Measurements from ENCODE around the gene CCDC89. TPM values are rescaled to one million over a fixed set of nuclear protein-coding genes. Genes with fewer than 3 reads are reported as not detected.

CCDC89 gene
- total RNA-seq = under 0.01 TPM in 1 of 2 replicates, not detected in the other

DNA sequence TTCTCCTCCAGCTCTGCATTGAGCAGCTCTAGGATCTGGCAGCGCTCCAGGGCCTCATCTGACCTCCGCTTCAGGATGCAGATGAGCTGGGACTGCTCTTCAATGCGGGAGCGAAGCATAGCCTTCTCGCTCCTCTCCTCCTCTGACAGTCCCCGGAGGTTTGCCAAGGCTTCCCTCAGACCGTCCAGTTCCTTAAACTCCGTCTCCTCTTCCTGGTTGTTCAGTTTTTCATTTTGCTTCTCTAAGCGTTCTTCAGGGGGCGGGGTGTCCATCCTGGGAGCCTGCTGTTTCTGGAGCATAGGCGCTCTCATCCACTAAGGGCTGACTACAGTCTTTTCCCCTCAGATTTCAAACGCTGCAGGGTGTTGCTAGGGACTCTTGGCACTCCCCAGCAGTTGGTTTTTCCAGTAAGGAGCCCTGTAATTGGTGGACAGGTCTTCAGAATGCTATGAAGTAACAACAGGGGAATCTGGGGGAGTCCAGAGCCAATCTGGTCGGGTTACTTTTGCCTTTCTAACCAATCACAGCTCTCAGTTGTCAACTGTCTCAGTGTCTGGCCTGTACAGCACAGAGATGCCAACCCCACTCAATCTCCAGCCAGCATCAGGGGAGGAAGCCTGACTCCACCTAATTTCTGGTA lies at the start of gene CCDC89:
Gene CCDC89 (minus strand): TSS at position 376 of the 640 bp plus-strand sequence. CDS start 65 bp downstream, at position 311.
- peak in 1 of 2 donors; percentile 88 for DNase-seq (ENCODE audit: low read depth in 2 of 2)

DNA sequence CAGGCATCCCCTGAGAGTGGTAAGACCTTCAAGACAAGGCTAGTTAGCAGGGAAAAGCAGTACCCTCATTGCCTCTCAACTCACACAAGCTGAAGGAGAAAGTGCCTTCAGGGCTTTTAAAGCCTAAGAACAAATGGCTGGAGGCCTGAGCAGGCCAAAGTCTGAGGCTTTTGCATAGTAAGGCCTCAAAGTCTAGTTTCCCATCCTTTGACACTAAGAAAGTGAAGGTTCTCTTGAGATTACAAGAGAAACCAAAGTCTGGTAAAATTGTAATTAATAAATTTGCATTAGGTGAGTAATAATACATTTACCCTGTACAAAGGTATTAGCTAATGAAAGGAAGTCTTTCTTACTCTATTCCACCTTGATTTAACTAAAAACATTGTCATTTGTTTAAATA lies 47.0 kb upstream of the CCDC89 start:
- no peak for DNase-seq (ENCODE audit: low read depth in 2 of 2)

DNA sequence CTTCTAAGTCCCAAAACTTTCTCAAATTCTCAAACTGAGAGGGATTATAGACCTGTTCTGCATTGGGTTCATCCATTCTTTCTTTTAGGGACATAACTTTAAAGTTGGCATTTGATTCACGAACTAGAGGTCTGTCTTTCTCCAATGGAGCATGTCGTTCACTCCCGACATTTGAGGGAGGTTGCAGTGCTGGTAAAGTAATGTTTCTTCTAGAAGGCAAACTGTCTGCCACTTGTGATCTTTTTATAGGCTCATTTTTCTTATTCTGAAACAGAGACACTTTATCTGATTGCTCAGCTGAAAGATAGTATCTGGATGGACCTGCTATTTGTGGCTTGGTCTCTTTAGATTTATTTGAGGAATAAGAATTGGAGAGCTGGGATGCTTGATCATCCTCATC lies 40.4 kb upstream of the CCDC89 start:
- DNase-seq (ENCODE audit: low read depth in 2 of 2) = no peak

DNA sequence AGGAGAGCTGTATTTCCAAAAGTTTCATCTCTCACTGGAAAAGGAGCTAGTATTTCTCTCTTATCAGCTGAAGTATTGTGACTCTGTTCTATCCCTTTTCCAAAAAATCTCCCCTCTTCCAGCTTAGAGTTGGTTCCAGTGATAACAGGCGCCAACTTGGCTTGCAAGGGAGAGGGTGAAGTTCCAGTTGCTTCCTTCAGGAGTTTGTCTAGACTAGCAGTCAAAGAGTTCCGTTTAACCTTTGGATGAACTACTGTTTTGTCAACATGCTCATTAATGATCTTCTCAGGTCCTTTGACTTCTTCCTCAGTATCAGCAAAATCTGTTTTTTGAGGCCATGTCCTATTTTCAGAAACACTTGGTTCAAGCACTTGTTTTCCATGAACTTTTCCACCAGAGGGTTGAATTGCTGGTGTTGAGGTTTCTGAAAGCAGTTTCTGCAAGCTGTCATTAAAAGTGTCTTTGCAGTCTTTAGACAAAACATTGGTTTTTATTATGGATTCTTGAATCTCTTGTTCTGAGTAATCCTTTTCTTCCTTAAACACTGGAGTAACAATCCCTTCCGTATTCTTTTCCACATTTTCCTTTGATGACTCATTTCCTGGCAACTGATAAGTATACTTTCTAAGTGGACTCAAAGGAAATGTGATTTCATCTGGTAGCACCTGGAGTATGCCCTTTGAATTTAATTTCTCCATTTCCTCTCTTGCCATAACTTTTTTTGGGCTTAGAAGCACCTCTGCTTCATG lies 39.7 kb upstream of the CCDC89 start:
- peak in 1 of 2 donors; percentile 91 for DNase-seq (ENCODE audit: low read depth in 2 of 2)

DNA sequence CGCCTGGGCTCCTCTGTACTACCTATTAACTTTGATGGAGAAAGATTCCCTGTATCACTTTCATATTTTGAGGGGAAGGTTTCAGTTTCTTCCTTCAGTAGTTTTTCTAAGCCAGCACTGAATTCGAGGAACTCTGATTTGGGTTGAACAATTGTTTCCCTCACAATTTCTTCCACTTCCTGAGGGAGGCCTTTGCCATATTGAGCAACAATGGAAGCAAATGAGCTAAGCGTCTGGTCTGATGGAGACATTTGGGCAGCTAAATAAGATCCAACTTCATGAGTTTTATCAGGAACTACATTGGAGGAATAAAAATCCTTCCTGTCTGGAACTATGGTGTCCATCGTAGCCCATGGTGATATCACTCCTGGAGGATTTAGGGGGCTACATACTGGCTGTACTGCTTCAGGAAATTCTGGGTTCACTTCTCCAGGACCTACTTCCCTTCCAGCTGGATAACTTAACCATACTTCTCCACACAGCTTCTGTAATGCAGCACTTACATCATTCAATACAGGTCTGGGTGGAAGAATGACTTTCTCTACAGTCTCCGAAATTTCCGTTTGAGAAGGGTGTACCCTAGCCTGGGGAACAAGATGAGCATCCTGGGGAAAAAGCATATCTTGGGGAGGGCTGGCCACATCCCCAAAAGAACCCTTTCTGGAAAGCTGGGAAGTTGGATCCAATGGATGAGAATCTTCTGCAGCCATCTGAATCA lies 38.9 kb upstream of the CCDC89 start:
- peak in 1 of 2 donors; percentile 27 for DNase-seq (ENCODE audit: low read depth in 2 of 2)

DNA sequence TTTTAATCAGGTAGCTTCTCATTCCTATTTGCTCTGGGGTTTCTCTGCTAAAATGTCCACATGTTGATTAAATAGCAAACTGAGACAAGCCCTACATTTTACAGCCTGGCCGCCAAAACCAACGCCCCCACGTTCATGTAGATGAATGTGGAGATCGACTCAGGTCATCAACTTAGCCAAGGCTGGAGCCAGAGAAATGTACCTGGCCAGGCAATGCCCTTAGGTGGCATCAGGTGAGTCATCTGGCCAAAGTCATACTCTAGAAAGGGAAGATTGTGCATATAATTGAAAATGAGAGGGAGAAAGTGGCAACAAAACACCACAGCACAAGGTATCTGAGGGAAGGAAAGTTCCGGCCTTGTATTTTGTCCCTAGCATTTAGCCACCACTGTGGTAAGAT lies 37.1 kb upstream of the CCDC89 start:
- no peak for DNase-seq (ENCODE audit: low read depth in 2 of 2)

DNA sequence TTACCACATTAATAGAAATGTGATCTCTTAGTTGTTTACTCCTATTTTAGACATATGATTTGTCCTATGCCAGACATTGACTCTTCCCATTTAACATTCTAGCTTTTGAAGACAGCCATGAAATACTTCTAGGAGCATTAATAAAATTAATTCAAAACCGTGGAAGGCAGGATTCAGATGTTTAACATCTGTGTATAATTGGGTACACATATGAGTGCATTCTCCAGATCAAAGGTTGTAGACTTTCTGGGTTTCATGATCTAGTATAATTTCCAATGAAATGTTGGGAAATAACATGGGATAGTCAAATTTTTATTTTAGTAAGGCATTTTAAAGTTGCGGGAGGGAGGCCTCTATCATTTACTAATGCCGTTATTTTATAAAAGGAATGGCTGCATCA lies 35.2 kb upstream of the CCDC89 start:
- no peak for DNase-seq (ENCODE audit: low read depth in 2 of 2)

DNA sequence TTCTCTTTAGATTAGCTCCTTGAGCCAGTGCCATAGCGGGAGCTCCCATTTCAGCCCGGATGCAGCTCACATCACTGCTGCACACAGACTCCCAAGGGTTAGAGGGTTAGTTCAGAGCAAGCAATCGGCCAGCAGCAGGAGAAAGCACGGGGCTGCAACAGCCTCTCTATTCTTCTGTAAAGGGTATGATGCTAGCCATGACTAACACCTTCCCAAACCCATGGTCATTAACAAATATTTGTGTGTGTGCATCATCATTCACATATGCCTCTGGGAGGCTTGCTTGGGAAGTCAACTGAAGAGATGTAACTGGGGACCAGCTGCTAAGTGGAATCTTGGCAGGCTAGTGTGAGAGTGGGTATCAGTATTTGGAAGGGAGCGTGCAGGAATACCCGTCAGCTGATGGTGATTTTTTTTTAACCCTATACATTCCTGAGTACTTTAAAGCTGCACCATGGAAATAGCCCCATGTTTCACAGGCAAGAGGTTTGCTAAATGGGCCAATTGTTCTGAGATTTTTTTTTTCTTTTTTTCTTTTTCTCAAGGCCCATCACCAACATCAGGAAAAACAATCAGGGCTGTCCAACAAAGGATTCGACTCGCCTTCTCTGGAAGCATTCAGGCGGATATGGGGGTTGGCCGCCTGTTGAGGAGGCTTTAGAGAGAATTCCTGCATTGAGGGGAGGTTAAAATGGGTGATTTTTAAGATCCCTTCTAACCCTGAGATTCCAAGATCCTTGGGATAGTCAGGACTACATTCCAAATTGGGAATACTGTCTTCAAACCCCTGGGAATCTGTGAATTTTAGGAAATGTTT lies 33.2 kb upstream of the CCDC89 start:
- DNase-seq (ENCODE audit: low read depth in 2 of 2) = peak in 1 of 2 donors; percentile 51

DNA sequence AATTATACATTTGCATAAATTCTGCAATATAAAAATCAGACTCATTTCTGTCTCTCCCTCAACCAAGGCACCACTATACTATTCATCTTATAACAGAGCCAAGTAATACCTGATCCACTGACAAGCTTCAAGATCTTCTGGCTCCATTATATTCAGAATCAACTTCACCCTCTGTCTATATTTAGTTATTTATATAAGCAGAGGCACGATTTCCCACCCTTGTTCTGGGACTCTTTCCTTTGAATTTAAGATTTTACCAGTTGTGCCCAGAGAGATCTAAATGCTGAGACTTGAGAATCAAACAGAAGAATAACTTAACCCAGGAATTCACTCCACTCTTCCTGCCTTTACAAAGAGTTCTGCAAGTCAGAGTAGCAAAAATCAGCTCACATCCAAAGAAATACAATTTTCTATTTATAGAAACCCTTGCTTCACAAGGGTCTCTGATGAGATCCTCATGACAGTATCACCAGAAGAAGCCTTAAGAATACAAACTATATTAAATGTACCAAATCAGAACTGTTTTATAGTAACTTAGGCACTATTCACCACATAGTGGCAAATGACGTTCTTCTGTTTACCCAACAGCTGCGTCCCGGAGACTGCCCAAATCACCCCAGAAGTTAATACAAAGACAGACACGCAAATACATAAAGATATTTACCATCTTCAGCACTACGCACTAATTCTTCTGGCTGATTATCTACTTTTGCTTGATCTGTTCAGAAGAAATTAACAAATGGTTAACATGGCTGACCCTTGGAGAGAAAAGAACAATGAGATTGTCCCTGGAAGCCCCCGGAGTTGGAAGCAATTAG lies 32.3 kb upstream of the CCDC89 start:
- no peak for DNase-seq (ENCODE audit: low read depth in 2 of 2)

DNA sequence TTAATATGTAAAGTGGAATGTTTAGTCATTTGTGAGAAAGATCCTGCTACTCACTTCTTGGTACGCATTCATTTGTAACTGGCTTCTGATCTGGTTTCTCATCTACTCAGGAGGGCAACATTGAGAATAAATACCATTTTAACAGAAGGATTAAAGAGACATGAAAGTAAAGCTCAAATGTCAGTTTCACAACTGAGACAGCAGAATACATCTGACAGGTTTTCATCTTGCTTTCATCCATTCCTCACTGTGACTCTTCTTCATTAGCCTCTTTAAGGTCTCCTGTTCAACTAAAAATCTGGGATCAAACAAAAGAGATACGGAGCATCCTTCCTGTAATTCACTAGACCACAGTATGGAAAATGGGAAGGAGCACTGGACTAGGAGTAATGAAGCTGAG lies 31.4 kb upstream of the CCDC89 start:
- no peak for DNase-seq (ENCODE audit: low read depth in 2 of 2)

DNA sequence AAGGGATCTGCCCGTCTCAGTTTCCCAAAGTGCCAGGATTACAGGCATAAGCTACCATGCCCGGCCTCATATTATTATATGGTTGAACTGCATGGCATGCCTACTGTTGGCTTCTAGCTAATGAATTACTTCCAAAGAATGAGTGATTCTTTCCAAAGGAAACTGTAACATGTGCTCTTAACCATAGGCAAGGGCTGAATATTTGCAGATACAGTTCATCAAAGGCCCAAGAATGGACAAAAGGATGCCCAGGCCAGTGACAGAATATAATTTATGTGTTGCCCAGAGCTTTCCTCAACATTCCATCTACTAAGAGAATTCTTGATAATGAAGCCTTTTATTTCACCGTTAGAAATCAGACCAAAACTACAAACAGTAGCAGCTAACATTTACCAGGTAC lies 27.0 kb upstream of the CCDC89 start:
- DNase-seq (ENCODE audit: low read depth in 2 of 2) = no peak

DNA sequence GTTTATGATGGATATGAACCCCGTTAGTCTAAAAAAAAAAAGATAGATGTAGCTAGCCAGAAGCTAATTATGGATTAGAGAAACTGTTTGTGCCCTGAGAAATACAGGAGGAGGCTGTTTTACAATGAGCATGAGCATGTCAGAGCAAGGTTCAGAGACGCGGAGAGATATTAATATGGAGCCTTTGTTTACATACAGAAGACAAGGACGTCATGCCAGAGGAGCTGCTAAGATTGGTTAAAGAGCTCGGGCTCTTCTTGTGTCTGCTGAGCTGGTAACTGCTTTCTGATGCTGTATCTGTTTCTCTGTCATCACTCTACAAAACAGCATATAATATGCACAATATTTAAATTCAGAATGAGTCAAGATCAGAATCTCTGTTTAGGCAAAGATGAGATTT lies 24.9 kb upstream of the CCDC89 start:
- no peak for DNase-seq (ENCODE audit: low read depth in 2 of 2)

DNA sequence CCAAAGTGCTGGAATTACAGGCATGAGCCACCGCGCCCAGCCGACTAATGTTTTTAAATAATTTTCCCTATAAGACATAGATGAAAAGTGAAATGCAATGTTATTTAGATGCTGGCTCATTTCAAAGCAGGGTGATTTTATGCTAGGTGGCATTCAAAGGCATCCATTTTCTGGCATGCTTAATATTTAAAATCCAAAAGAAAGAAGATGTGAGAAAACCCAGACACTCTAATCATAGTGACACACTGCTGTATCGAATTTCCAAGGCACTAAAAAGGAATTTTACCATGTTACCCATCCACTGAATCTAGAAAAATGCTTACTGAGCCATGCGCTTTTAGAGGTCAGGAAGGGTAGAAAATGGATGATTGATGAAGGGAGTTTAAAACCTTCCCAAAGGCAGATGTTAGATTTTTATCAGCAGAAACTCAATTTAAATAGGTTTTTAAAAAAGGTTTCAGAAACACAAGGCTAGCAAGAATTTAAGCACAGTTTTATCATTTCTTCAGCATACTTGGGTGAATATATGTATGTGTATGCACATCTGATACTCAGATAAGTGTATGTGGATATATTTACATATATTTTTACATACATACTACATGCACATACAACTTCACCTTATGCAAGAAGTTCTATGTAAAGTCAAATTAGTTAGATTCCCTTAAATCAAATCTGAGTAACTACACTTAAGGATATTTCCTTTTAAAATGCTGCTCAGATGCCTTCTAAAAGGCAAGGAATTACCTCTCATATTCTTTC lies 24.1 kb upstream of the CCDC89 start:
- no peak for DNase-seq (ENCODE audit: low read depth in 2 of 2)

DNA sequence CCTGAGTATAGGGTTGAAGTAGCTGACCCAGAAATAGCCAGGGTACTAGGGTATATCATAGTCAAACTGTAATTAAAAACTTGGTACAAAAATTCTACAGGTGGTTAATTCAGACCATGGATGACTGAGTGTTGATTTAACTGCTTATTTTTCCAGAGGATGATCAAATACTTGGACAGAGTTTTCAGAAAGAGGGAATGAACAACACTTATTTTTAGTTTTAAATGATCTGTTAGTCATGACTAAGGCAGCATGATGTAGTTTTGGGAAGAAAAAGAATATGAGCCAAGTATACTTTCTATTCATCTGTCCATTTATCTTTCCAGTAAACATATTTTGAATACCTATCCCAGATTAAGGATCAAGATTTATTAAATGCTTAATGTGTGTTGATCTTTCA lies 19.8 kb upstream of the CCDC89 start:
- no peak for DNase-seq (ENCODE audit: low read depth in 2 of 2)

DNA sequence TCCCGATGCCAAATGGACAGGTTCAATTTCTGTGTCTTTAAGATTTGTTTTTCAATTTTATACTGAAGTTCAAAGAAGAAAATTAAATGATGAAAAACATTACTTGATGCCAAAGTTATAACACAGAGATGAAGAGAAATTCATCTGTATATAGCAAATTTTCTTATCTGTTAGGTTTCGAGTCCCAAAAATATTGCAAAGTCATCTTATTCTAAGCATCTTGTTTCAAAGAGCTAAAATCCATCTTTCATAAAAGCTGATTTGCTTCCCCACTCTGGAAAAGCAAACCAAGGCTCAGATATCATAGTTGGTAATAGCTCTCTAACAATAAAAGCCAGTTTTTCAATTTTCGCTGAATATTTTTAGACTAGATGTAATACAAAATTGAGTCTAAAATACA lies 19.0 kb upstream of the CCDC89 start:
- DNase-seq (ENCODE audit: low read depth in 2 of 2) = no peak

DNA sequence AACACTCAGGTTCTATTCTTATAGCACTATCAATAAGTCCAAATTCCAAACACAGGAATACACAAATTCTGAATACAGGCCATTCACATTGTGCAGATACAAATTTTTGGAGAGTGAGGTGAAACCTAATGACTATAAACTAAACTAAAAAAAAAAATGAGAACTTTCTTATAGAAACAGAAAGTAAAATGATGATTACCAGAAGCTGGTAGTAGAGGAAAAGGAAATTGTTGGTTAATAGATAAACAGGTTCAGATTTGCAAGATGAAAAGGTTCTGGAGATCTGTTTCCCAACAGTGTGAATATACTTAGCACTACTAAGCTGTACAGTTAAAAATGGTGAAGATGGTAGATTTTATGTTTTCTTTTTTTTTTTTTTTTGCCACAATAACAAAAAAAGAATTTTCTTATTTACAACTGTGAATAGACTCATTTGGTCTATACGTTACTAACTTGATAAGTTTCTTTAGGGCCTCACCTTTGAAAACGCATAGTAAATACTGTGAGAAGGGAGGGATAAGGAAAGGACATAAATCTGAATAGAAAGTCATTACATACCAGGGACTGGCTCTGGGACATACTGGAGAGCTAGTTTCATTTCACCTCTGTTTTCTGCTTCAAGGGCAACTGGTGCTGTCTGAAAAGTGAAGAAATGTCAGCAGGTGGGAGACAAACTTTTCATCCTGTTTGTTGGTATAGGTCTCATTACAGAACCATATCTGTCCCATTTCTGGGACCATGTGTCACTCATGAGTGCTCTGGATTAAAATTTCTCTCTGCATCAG lies 14.2 kb upstream of the CCDC89 start:
- DNase-seq (ENCODE audit: low read depth in 2 of 2) = no peak

DNA sequence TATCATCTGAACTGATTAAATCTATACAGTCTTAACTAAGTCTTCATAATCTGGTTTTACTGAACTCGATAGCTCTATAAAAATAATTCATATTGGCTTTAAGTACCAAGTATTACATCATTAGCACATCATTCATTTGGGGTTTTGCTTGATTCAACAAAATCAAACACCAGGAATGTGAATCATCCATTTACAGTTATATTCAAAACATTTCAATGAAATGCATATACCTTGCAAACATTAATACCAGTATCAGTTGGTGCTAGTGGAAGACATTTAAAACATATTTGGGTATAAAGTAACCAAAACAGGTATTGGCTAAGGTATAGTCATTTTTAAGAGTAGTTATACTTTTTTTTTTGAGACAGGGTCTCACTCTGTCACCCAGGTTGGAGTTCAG lies 12.2 kb upstream of the CCDC89 start:
- DNase-seq (ENCODE audit: low read depth in 2 of 2) = no peak

DNA sequence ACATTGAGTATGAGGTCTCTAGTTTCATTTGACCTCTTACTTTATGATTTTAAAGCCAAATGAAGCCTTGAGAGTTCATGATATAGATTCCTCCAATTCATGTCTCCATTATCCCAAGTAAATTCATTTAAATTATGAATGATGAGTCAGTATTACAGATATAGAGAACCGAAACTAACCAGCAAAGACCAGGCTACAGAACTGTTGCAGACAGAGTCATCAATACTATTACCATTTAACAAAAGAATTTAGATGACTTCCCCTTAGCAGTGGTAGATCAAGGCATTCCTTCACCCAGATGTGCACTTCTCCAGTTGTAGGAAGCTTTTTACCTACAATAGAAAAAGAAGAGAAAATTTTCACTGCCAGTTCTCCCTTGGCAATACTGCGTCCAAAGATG lies 11.8 kb upstream of the CCDC89 start:
- no peak for DNase-seq (ENCODE audit: low read depth in 2 of 2)

DNA sequence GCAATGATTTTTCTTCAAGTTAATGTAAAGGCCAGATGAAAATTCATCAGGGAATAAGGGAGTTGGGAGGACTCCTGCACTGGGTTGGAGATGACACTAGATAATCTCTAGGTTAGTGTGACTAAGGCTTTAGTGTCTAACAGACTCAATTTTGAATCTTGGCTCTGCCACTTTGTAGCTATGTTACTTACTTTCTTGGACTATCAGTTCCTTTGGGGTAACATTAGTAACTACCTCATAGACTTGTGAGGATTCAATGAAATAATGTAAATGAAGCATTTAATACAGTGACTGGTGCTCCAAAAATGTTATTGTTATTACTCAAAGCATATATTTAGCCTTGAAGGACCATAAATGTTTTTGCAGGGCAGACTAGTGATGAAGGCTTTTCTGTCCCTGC lies 9.6 kb upstream of the CCDC89 start:
- no peak for DNase-seq (ENCODE audit: low read depth in 2 of 2)

Measured in lung microvascular endothelial cell (primary cell).